Ovary (tissue), 9 donors: ENCODE data around the gene NF1. TPM values are rescaled to one million over a fixed set of nuclear protein-coding genes. Genes with fewer than 3 reads are reported as not detected.
"Not testable (repeated sequence)": the region's sequence is repeated elsewhere in the genome, so short reads cannot be mapped to it uniquely, and the experiment has no call there.

Experiments used
- DNase-seq, 5 donors: peaks; one replicate each; pipeline ENCODE4 v3.0.0-alpha.2; 2019 to 2020
- H3K27ac ChIP-seq, 2 donors: fragments of 200-600 bp; one replicate each; pipeline versions ENCODE4 v1.5.1 to v1.8.0; 2019 to 2022
- H3K27me3 ChIP-seq: fragments of 200-600 bp; one replicate; pipeline ENCODE4 v1.8.0; 2022
- H3K36me3 ChIP-seq: fragments of 200-600 bp; sonication (generic); one replicate; pipeline ENCODE4 v1.5.1; 2019
- H3K4me1 ChIP-seq: one replicate; pipeline ENCODE4 v1.8.1; 2013; ENCODE audit warnings: mild to moderate bottlenecking, moderate library complexity; ENCODE audit not compliant: insufficient read depth
- H3K4me3 ChIP-seq: fragments of 200-600 bp; sonication (generic); one replicate; pipeline ENCODE4 v1.5.1; 2017
- H3K9me3 ChIP-seq, 2 donors: fragments of 200-600 bp in 1 of 2; sonication (generic) in 1 of 2; one replicate each; pipeline versions ENCODE4 v1.5.1 to v1.8.1; 2013 to 2019; ENCODE audit warnings: mild to moderate bottlenecking in 1 of 2, moderate library complexity in 1 of 2
- EP300 ChIP-seq: sonication (generic); formaldehyde crosslinking; IDR thresholded peaks from one replicate; pipeline ENCODE4 v1.6.1; 2017; ENCODE audit warnings: antibody characterized with exemption
- POLR2A ChIP-seq: fragments of 450-650 bp; IDR thresholded peaks from one replicate; pipeline ENCODE4 v1.6.1; 2017; ENCODE audit warnings: antibody characterized with exemption, mild to moderate bottlenecking, moderate library complexity
- WGBS, 3 donors: extraction: QIAGEN DNeasy Blood & Tissue Kit in 1 of 3; methylation state at CpG; one replicate each; pipeline versions ENCODE4 v1.1.5 to v1.1.7; 2013 to 2017; 5-methylcytosine and 5-hydroxymethylcytosine counted together
- intact Hi-C, 4 donors: fragments of 100-400 bp; cut with DNase I; formaldehyde crosslinking; loops; one replicate each; pipeline versions ENCODE4 v1.11.0 to v1.15.1; 2022 to 2023
- polyA plus RNA-seq, 2 donors: library from polyadenylated mRNA; stranded (reverse); fragments of 200-250 nt in 1 of 2; fragments of 350-450 nt in 1 of 2; fragmentation: Illumina TruSeq in 1 of 2; extraction: RNeasy Lipid Tissue Mini Kit (QIAGEN cat#74804) in 1 of 2; gene quantifications; one replicate each; pipeline ENCODE4 v1.2.3, GENCODE V29; 2013 to 2014
- total RNA-seq, 7 donors: library from RNA; depleted of rRNA in 2 of 7; stranded (reverse); fragments of >200 nt in 2 of 7; fragmentation: NEBNext Ultra II Directional in 3 of 7; extraction: Animal tissue kit (Norgen Biotek cat#: 25700) in 3 of 7; gene quantifications; one replicate each; pipeline versions ENCODE4 v1.1.0 to v1.2.4, GENCODE V29; 2016 to 2023
- TF ChIP-seq, protein P1 (sequence below), 3 donors: fragments of 450-650 bp in 2 of 3; fragments of 200-600 bp in 1 of 3; IDR thresholded peaks; one replicate each; pipeline versions ENCODE4 v1.5.1 to v1.8.0; 2016 to 2022; ENCODE audit warnings: antibody characterized with exemption in 3 of 3, mild to moderate bottlenecking in 1 of 3
- donor health status: DM: no; HTN: no; CAD: no; lungs with moderate emphysema.
- donor health status: DM: no; HTN: no; CAD: no.
- donor health status: Bipolar disorder and iron deficiency.
- donor health status: DM: yes; HTN: yes; CAD: no.
- donor health status: DM: no; HTN: no; CAD: no.
- donor health status: DM: yes; HTN: yes; CAD: no.

The NF1 gene
- total and polyA plus RNA-seq, 9 donors, result 11.1 to 62.0 (median 57.0) TPM

DNA sequence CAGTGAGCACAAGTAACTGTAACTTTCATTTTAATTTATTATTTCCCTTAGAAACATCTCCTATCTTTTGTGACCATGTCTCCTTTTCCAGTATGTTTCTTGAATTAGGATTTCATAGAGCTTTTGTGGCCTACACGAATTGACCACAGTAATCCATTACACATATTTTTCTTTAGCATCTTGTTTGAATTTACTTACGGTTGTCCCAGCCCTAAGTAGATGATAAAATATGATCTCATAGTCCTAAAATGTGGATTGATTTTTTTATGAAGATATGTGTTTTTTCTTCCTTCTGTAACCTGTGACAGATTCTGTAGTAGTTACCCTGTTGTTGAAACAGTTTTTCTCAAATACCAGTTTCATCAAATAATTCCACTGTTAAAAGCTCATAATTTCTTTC, 61.5 kb downstream of the NF1 start:
- no peak for TF ChIP-seq EP300
- no peak for TF ChIP-seq POLR2A
- TF ChIP-seq, protein P1, sequence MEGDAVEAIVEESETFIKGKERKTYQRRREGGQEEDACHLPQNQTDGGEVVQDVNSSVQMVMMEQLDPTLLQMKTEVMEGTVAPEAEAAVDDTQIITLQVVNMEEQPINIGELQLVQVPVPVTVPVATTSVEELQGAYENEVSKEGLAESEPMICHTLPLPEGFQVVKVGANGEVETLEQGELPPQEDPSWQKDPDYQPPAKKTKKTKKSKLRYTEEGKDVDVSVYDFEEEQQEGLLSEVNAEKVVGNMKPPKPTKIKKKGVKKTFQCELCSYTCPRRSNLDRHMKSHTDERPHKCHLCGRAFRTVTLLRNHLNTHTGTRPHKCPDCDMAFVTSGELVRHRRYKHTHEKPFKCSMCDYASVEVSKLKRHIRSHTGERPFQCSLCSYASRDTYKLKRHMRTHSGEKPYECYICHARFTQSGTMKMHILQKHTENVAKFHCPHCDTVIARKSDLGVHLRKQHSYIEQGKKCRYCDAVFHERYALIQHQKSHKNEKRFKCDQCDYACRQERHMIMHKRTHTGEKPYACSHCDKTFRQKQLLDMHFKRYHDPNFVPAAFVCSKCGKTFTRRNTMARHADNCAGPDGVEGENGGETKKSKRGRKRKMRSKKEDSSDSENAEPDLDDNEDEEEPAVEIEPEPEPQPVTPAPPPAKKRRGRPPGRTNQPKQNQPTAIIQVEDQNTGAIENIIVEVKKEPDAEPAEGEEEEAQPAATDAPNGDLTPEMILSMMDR (IDR thresholded peaks at IDR 0.05), result no peak
- Histone ChIP-seq H3K4me1 (no peaks in the 10 kb centered on the region), H3K36me3 (no peaks in the 10 kb centered on the region), H3K27me3 (no peaks in the 10 kb centered on the region), H3K27ac (no peak overlapping the region), H3K4me3 (no peak overlapping the region), H3K9me3 (no peaks in the 10 kb centered on the region)
- WGBS, 3 donors, result 68 to 82% (median 73%) methylated on average over 2 of the region's 2 CpGs
- intact Hi-C loops, result no loop called here
- DNase-seq, result no peak

DNA sequence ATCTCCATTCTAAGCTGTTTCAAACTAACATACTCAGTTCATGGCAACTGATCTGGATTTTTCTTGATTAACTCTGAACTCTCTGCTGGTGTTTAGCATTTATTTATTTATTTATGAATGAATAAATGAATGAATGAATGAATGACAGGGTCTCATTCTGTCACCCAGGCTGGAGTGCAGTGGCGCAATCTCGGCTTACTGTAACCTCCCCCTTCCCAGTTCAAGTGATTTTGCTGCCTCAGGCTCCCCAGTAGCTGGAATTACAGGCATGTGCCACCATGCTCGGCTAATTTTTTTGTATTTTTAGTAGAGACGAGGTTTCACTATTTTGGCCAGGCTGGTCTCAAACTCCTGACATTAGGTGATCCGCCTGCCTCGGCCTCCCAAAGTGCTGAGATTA, 62.1 kb downstream of the NF1 start:
- DNase-seq, H3K4me3 ChIP-seq, H3K4me1 ChIP-seq, intact Hi-C loops, H3K27me3 ChIP-seq, H3K36me3 ChIP-seq, H3K27ac ChIP-seq, H3K9me3 ChIP-seq: not testable (repeated sequence)
- WGBS, 3 donors, result 93 to 96% (median 95%) methylated on average over 6 of the region's 6 CpGs

DNA sequence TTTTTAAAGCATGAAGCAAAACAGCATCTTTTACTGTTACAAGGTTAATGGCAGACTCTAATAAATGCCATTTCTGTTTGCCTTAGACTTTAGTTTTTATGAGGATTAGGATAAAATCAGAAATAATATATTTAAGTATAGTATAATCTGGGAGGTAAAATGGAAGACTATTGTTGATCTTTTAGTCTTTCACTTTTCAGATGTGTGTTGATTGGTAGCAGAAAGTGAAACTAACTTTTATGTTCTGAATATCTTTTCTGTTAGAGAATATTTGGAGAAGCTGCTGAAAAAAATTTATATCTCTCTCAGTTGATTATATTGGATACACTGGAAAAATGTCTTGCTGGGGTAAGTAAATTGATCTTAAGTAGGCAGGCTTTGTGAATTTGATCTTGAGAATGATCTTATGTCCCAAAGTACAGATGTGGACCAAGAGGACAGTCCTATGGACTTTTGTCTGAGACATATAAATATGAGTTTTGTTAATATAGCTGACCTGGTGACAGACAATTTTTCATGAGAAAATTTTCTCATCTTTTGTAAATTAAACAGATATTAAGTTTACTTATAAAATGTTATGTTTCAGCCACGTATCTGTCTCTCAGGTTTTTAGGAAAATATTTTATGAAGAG, 64.1 kb downstream of the NF1 start:
- no peaks in the 10 kb centered on the region for H3K36me3 ChIP-seq
- H3K4me1 ChIP-seq, result no peaks in the 10 kb centered on the region
- H3K27ac ChIP-seq, result no peak overlapping the region
- no peak overlapping the region for H3K4me3 ChIP-seq
- TF ChIP-seq, protein P1 (IDR thresholded peaks at IDR 0.05), result no peak
- no peak for TF ChIP-seq POLR2A
- TF ChIP-seq EP300, result no peak
- no peak for DNase-seq
- no peaks in the 10 kb centered on the region for H3K9me3 ChIP-seq
- H3K27me3 ChIP-seq, result no peaks in the 10 kb centered on the region
- intact Hi-C loops, result no loop called here
- 21 to 32% (median 31%) methylated on average over 1 of the region's 1 CpG for WGBS, 3 donors

DNA sequence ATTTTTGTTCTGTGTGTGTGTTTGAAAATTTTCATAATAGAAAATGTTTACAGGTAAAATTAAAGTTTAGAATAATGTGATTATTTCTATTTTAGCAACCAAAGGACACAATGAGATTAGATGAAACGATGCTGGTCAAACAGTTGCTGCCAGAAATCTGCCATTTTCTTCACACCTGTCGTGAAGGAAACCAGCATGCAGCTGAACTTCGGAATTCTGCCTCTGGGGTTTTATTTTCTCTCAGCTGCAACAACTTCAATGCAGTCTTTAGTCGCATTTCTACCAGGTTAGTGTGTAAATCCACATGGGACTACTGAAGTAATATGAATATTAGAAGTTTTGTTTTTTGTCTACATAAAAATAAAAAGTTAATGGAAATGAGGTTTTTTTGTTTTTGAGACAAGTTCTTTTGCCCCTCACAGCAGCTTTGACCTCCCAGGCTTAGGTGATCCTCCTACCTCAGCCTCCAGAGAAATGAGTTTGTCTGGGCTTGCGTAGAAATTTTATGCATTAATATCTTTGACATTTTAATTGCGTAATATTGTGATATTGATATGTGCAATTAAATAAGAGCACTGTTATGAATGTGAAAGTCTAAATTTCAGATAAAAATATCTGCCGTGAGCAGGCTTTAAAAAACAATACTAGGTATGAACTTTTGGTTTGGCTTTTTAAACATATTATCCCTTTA, 68.5 kb downstream of the NF1 start:
- no peak for DNase-seq
- Histone ChIP-seq H3K4me3 (no peak overlapping the region), H3K36me3 (no peaks in the 10 kb centered on the region), H3K4me1 (no peaks in the 10 kb centered on the region), H3K9me3 (no peaks in the 10 kb centered on the region), H3K27ac (no peak overlapping the region), H3K27me3 (no peaks in the 10 kb centered on the region)
- intact Hi-C loops, result no loop called here
- 89 to 92% (median 89%) methylated on average over 7 of the region's 7 CpGs for WGBS, 3 donors
- TF ChIP-seq EP300, result no peak
- no peak for TF ChIP-seq POLR2A
- TF ChIP-seq, protein P1 (IDR thresholded peaks at IDR 0.05), result no peak

DNA sequence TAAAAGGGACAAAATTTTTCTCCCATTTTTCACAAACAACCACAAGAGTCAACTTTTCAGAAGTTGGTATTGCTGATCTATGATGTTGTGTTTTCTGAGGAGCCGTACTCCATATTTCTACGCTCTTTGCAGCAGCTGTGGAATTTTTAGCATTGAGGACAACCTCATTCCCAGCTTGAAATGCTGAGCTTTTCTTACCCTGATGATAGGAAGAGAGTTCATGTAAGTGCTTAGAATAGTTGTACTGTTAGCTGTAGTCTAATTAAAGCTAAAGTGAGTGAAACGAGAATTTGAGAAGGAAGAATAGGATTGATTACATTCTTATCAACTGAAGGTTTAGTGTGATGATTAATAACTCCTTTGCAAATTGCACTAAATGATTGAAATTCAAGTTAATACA, 72.3 kb downstream of the NF1 start:
- intact Hi-C loops, result no loop called here
- TF ChIP-seq POLR2A (no peak), EP300 (no peak)
- TF ChIP-seq, protein P1 (IDR thresholded peaks at IDR 0.05), result no peak
- 92 to 97% (median 93%) methylated on average over 3 of the region's 3 CpGs for WGBS, 3 donors
- Histone ChIP-seq H3K27ac (no peak overlapping the region), H3K9me3 (no peaks in the 10 kb centered on the region), H3K36me3 (no peaks in the 10 kb centered on the region), H3K27me3 (no peaks in the 10 kb centered on the region), H3K4me3 (no peak overlapping the region), H3K4me1 (no peaks in the 10 kb centered on the region)
- no peak for DNase-seq
